ENCODE data around the gene LIPF. TPM values are rescaled to one million over a fixed set of nuclear protein-coding genes. Genes with fewer than 3 reads are reported as not detected.

The LIPF gene
- polyA plus RNA-seq, 1 donor from 2014 or later: not detected

GRCh38 chr10:88652616-88653015 lies 11.6 kb upstream of the LIPF start:
- Histone ChIP-seq H3K4me2 (ENCODE audit: low read length) (no peak overlapping the region), H3K4me3 (ENCODE audit: low read length) (no peak overlapping the region), H4K20me1 (ENCODE audit: insufficient read depth) (no peaks in the 10 kb centered on the region), H2AFZ (ENCODE audit: low read depth, low read length) (no peak overlapping the region), H3K27ac (ENCODE audit: low read length) (no peak overlapping the region), H3F3A (ENCODE audit: insufficient read depth, low read length, poor library complexity, severe bottlenecking) (no peaks in the 10 kb centered on the region), H3K79me2 (replicated peaks; ENCODE audit: insufficient read depth, low read length) (no peaks in the 10 kb centered on the region), H3K9me3 (ENCODE audit: low read length) (no peaks in the 10 kb centered on the region), H3K27me3 (ENCODE audit: insufficient read depth, low read depth, low read length) (no peaks in the 10 kb centered on the region), H3K9ac (ENCODE audit: low read length) (no peak overlapping the region), H3K9me2 (ENCODE audit: insufficient read depth, low read length) (no peaks in the 10 kb centered on the region), H3K36me3 (ENCODE audit: insufficient read depth, low read length) (no peaks in the 10 kb centered on the region)
- TF ChIP-seq CTCF (IDR thresholded peaks at IDR 0.05; ENCODE audit: poor library complexity, severe bottlenecking) (no peak), SMC3 (conservative IDR thresholded peaks at IDR 0.05; ENCODE audit: poor library complexity) (no peak), TAF1 (IDR thresholded peaks at IDR 0.05; ENCODE audit: low read depth) (no peak)

- Histone ChIP-seq H4K20me1 (ENCODE audit: insufficient read depth) (no peaks in the 10 kb centered on the region), H3K4me3 (ENCODE audit: low read length) (no peak overlapping the region)
- TF ChIP-seq POLR2AphosphoS5 (IDR thresholded peaks at IDR 0.05) (no peak), CTCF (IDR thresholded peaks at IDR 0.05; ENCODE audit: poor library complexity, severe bottlenecking) (no peak), SMC3 (conservative IDR thresholded peaks at IDR 0.05; ENCODE audit: poor library complexity) (no peak), EP300 (conservative IDR thresholded peaks at IDR 0.05; ENCODE audit: poor library complexity, severe bottlenecking) (no peak), EZH2 (IDR thresholded peaks at IDR 0.05; ENCODE audit: borderline replicate concordance, insufficient read depth, low read length, poor library complexity, severe bottlenecking) (no peak), REST (IDR thresholded peaks at IDR 0.05; ENCODE audit: borderline replicate concordance) (no peak), MXI1 (conservative IDR thresholded peaks at IDR 0.05; ENCODE audit: poor library complexity, severe bottlenecking) (no peak)
These were observed 6.3 kb upstream of the LIPF start for GRCh38 chr10:88657901-88658300.

More at GRCh38 chr10:88657901-88658300, 6.3 kb upstream of the LIPF start:
- Histone ChIP-seq H3K9me2 (ENCODE audit: insufficient read depth, low read length) (no peaks in the 10 kb centered on the region), H3K9me3 (ENCODE audit: low read length) (no peaks in the 10 kb centered on the region), H2AFZ (ENCODE audit: low read depth, low read length) (no peak overlapping the region), H3K79me2 (replicated peaks; ENCODE audit: insufficient read depth, low read length) (no peaks in the 10 kb centered on the region), H3F3A (ENCODE audit: insufficient read depth, low read length, poor library complexity, severe bottlenecking) (no peaks in the 10 kb centered on the region), H3K27ac (ENCODE audit: low read length) (no peak overlapping the region), H3K4me2 (ENCODE audit: low read length) (no peak overlapping the region), H3K27me3 (ENCODE audit: insufficient read depth, low read depth, low read length) (no peaks in the 10 kb centered on the region), H3K9ac (ENCODE audit: low read length) (no peak overlapping the region), H3K36me3 (ENCODE audit: insufficient read depth, low read length) (no peaks in the 10 kb centered on the region)
